Renal cortical epithelial cell (primary cell): Measurements from ENCODE around the gene TXNIP. TPM values are rescaled to one million over a fixed set of nuclear protein-coding genes. Genes with fewer than 3 reads are reported as not detected.

ENCODE experiments used
- DNase-seq: peaks from one replicate; pipeline ENCODE4 v3.0.0-alpha.2; 2011; ENCODE audit warnings: low read depth
- total RNA-seq: library from RNA; depleted of rRNA; stranded (reverse); fragments of >200 nt; gene quantifications from 2 replicates; pipeline ENCODE4 v1.2.3, GENCODE V29; 2014

TXNIP gene
- total RNA-seq, 1 donor from 2014 or later, result 1,145 TPM

DNA sequence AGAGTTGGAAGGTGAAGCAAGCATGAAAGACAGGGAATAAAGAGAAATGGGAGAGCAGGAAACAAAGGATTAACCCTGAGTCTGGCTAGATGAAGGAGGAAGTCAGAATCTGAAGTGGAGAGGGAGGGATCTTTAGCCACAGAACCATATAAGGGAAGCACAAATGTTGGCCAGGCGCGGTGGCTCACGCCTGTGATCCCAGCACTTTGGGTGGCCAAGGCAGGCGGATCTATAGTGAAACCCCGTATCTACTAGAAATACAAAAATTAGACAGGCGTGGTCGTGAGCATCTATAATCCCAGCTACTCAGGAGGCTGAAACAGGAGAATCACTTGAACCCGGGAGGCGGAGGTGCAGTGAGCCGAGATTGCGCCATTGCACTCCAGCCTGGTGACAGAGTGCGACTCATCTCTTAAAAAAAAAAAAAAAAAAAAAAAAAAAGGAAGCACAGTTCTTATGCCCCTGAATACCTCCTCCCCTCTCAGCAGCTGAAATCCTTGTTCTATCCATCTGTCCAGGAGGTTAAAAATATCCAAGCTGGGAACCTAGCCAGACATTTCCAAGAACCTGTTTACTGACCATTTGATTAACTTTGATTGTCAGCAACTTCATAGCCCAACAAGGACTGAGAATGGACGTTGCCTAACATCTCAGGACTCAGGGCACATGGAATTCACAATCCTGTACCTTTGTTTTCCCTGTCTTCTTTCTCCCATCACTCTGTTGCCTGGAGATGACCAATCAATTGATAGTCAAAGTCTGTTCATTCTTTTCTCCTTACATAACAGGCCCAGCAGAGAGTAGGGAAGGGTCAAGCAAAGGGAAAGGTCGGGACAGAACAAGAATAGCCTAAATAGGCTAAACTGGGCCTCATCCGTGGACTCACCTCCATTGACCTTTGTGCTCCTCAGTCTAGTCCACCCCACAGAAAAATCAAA lies 10.6 kb downstream of the TXNIP start:
- DNase-seq, result peak; percentile 97

DNA sequence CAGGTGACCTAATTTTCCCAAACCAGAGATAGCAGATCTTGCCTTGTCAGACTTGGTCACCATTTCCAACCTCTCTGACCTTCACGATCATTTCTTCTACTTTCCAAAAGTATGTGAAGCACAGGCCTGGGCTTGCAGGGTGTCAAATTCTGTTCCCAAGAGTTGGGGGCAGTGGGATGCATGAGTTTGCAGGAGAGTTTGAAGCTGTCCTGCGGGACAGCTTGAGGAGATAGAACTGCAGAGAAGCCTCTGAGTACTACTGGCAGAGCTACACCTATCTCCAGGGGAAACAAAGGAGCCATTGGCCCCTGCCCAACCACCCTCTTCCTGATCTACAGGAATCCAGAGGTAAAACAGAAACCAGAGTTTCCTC lies 11.3 kb downstream of the TXNIP start:
- DNase-seq, result no peak

DNA sequence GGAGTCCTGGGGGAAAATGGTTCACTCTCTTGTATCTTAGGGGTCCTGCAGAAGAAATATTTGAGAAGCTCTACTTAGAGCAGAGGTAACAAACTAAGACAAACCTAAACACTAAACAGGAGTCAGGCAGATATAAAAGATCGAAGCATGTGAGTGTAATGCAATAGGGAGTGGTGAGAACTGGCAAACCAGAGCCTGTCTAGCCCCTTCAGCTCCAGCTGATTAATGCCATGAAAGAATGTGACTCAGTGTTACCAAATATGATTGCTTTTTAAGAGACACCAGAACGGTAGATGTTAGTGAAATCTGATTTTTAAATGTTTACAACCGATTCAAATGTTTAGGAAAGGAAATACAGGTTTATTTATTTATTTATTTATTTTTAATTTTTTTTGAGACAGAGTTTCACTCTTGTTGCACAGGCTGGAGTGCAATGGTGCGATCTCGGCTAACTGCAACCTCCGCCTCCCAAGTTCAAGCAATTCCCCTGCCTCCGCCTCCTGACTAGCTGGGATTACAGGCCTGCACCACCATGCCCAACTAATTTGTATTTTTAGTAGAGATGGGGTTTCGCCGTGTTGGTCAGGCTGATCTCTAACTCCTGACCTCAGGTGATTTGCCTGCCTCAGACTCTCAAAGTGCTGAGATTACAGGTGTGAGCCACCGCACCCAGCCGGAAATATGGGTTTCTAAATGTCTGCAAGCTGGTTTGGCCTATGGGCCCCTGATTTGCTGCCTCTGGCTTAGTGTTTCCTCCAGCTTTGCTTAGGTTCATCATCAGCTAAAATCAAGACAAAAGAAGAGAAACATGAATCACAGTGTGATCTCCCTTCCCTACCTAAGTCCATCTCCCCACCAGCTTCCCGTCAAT lies 12.2 kb downstream of the TXNIP start:
- DNase-seq, result no peak

DNA sequence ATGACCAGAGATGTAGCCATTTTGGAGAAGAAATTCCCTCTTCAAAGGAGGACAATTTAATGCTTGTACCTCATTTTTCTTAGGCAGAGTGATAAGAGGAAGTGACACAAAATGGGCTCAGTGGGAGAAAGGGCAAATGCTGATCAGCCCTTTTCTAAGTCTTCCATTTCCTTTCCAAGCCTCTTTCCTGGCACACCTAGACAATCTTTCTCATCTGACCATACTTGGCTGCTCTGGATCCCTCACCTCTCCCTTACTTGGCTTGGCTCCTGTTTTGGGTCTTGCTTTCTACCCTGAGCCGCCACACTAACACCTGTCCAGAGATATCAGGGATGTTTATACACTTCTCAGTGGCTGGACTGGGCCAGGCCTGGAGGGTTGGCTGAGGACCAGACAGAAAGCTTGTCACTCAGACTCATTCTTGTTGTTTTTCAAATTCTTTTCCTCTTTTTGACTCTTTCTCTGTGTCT lies 13.1 kb downstream of the TXNIP start:
- DNase-seq, result no peak

DNA sequence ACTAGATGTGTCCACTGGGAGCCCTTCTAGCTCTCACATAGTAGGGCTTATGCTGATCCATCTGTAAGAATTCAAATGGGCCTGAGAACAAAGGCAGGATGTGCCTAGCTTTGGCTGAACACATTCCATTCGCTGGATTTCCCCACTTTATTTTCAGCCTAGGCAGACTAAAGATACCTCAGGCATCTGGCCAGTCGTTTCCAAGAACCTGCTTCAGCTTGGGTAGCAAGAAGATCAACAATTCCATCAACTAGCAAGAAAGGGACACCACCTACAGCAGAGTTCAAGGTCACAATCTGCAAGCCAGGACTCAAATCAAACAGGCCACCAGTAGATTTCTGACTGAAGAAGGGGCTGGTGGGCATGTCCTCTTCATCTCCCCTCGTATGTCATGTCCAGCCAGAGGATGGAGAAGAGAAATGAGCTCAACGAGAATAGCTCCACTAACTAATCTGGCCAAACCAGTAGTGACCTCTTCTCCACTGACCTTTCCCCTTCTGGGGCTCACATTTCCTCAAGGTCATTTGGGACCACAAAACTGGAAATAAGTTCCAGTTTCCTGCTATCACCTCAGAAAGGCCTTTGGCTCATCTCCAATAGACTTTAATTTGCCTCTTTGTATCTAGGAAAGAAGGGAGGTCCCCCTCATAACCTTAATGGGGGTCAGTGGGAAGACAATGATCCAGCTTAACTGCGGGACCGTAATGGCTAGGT lies 14.2 kb downstream of the TXNIP start:
- no peak for DNase-seq

DNA sequence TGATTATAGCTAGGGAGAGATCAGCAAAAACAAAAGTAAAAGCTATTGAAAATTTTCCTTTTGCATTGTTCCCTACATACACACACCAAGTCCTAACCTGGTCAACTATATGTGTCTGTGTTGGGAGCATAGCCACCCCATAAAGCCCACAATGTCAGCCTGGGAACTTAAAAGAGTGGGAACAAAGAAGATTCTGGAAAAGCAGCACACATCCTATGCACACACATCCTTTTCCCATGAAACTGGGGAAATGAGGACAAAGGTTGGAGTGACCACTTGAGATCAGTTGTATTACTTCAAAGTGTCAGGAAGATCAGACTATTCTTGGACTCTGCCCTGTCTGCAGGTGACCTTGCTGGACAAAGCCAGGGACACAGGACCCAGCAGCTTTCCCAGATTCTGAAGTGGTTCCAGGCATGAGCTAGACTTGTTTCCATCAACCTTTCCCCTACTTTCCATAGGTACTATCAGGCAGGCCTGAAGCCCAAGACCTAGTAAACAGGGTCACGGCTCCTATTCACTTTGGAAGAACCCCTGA lies 15.9 kb downstream of the TXNIP start:
- DNase-seq, result no peak

DNA sequence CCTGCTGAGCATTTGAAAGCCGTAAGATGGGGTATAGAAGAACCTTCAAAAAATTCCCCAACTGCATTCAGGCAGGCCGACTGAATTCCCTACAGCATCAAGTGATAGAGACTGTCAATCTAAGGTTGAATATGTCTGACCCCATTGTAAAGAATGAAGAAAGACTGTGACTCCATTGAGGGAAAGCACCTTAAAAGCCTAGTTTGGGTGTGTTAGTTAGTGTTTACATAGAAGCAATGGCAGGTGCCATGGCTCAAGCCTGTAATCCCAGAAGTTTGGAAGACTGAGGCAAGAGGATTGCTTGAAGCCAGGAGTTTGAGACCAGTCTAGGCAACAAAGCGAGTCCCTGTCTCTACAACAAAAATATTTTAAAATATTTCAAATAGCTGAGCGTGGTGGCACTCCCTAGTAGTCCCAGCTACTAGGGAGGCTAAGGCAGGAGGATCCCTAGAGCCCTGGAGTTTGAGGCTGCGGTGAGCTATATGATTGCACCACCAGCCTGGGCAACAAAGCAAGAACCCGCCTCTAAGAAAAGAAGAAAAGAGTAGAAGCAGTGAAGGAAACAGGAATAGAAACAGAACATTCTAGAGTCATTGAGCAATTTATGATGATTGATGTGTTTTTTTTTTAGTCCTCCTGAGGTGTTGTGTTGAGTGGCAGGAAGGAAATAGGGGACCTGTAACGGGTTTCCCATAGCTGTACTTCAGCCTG lies 16.5 kb downstream of the TXNIP start:
- DNase-seq, result no peak

DNA sequence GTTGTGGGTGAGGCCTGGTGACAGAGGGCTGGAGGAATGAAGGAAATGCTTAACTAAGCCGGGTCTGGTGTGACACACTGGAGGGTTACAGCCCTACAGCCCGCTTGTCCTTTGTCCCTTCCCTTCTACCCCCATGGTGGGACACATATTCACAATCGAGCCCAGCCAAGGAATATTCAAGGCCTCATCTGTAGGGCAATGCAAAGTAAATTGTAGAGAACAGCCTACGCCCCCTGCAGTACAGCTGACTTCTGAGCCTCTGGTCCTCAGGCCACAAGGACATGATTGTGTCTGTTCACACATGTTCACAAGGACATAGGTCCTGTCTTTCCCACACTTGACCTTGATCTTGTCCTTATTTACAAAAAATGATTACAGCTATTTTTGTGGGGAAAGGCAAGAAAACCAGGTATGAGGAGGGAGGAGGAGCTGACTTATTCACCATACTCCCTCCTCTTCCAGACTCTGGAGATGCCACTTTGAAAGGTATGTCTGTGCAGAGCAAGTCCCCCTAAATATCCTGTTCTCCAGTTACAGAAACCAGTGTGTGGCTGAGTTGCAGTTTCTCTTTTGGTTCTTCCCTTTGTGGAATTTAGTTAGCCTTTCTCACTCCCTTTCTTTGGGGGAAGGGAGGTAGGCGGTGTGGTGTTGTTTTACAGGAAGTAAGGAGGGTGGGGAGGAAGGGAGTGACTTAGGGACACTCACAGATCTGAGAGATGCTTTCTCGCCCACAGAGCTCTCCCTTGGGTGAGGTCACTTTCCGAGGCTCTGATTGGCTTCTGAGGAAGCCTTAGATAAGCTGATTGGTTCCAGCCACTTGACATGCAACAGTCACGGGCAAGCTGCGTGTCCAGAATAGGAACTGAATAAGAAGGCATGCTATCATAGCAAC lies 17.3 kb downstream of the TXNIP start:
- peak; percentile 99 for DNase-seq

DNA sequence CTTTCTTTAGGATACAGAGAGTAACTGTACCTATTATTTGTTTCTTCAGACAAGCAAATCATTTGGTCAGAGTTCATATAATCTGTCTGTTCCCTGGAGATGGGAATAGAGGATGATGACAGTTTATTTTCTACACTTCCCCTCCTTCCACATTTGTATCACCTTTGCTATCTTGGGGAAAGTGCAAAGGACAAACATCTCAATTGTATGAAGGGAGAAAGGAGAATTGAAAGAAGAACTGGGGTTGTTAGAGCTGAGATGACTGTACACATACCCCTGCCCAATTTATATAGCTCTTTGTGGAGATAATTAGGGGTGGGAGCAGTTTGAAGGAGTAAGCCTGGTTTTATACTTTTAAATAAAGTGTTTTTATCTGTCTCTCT lies 17.9 kb downstream of the TXNIP start:
- DNase-seq, result no peak

DNA sequence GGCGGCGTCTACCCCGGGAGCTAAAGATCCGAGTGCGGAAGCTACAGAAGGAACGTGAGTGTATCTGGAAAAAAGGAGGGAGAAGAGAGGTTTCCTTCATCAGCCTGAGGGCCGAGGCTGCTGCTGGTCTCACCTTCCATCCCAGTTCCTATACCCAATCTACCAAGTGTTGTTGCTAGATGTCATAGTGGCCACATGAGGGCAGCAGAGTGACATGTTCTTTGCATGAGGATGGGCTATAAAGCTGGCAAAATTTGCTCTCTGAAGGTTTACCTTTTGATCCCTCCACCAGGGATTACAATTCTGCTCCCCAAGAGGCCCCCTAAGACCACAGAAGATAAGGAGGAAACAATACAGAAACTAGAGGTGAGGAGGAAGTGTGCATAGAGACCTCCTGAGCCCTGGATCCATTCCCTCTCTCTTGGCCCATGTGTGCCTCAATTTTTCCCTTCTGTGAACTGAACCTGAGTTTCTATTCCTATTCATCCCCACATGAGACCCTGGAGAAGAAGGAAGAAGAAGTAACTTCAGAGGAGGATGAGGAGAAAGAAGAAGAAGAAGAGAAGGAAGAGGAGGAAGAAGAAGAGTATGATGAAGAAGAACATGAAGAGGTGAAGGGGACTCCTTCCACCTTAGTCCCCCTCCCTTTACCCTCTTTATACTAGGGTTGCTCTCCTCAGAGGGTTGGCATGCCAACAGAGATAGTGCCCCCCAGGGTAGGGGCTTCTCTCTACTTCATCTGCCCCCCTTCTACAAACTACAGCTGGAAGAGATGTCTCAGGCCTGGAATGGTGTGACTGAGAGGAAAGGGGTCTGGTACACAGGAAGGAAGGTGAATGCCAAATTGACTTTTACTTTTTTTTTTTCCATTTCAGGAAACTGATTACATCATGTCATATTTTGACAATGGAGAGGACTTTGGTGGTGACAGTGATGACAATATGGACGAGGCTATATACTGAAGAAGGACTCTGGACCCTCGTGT lies 18.6 kb downstream of the TXNIP start:
- DNase-seq, result peak; percentile 76

DNA sequence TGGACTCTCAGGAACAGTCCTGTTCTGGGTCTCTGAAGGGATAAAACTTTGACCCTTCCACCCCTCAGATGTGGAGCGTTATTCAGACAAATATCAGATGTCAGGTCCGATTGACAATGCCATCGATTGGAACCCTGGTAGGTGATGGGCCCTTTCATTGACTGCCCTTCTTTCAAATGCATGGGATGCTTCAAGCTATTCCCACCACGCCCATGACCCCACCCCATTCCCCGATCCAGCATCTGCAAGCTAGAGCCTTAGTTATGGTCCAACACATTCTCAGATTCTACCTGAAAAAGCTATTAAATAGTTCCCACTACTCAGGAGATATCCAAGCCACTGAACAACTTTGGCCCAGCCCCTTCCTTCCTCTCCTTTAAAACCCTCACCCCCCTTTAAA lies 19.4 kb downstream of the TXNIP start:
- no peak for DNase-seq

DNA sequence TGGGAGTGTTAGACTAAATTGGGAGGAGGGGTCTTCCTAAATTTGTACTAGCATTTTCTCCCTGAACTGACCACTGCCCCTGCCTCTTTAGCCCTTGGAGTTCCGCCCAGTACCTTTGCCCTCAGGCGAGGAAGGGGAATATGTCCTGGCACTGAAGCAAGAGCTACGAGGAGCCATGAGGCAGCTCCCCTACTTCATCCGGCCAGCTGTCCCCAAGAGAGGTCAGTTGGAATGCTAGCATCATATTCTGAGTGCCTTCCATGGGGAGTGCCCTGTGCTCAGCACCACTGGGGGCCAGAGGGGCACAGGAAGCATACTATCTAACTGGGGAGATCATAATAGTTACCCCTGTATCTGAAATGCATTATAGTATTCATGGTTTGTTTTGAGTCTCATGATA lies 21.2 kb downstream of the TXNIP start:
- DNase-seq, result no peak

DNA sequence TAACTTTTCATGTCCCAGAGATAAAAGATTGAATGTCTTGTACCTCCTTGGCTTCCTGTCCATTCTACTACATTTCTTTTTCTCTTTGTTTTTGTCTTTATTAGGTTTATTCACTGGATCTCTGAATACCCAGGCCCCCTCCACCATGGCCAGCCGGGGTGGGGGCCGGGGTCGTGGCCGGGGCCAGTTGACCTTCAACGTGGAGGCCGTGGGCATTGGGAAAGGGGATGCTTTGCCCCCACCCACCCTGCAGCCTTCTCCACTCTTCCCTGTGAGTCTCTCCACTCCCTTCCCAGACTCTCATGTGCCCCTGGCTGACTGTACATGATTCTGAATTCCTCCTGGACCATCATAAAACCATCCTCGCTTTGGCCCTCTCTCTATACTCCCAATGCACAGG lies 21.7 kb downstream of the TXNIP start:
- DNase-seq, result no peak

DNA sequence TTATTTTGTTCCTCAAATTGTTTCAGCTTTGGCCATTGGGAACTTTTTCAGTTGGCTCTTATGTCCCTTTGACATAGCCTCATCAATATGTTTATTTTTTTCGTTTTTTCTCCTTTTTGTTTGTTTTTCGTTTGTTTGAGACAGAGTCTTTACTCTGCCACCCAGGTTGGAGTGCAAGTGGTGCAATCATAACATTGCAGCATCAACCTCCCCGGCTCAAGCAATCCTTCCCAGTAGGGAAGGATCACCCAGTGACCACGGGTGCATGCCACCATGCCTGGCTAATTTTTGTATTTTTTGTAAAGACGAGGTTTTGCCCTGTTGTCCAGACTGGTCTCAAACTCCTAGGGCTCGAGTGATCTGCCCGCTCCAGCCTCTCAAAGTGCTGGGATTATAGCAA lies 23.8 kb downstream of the TXNIP start:
- no peak for DNase-seq

DNA sequence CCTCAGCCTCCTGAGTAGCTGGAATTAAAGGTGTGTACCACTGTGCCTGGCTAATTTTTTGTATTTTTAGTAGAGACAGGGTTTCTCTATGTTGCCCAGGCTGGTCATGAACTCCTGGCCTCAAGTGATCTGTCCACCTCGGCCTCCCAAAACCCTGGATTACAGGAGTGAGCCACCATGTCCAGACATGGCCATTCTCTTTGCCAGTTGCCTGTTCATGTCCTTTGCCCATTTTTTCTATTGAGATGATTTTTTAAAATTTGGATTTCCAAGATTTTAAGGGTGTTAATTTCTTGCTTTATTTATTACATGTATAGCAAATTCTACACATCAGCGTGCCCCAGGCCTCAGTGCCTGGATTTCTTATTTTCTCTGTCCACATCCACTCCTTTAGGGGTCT lies 29.1 kb downstream of the TXNIP start:
- DNase-seq, result no peak

DNA sequence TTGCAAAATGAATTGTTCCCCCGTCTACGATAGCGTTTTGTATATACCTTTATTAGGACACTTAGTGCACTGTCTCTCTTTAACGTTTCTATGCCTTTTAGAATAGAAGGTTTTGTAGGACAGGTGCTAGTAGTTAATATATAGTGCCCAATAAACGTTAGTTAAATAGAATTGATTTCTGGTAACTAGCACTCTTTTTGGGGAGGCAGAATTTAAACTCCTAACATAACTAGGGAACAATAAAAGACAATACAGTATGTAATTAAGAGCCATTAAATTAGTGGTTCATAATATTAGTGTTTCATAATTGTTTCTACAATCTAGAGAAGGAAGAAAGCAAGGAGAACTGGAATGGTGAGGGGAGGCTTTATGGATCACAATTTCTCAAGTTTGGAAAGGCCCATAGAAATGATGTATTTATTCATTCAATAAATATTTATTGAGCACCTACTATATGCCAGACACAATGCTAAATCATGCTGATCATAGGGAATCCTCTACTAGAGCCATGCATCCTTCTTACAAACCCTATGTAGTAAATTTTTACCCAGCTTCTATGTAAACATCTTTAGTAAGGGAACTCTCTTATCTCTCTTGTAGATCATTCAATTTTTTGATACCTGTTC lies 31.1 kb downstream of the TXNIP start:
- DNase-seq, result no peak

DNA sequence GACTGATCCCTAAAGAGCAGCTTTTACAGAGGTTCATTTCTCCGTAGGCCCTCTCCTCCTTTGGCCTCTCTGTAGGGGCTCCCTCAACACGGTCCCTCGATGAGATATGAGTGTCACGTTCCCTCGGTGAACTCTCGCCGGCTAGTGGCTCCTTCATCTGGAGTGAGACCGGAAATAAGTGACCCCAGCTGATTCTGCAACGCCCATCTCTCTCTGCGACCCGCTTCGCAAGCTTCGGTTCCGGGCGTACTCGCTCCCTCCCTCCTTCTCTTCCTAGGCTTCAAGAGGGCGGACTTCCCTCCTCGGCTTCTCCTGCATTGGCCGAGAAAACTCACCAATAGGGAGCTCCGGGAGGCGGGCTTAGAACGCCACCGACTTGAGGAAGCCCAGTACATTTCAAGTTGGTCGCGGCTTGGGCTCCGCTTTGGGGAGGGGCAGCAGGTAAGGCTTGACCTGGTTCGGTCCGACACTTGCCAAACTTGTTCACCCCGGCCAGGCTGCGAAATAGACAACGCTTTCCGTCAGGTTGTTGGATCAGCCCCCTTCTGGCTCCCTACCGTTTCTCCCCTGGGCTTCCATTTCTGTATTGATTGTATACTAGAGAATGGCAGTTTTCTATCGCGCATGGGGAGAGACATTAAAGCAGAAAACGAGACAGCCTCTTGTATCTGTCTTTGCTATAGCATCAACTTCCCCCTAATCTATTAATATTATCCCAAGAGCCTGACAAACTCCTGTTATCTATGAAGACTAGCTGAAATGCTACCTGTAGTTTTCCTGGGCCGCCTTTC lies 31.9 kb downstream of the TXNIP start, which contains the start of the genes ANKRD34A and POLR3GL:
Gene ANKRD34A, minus strand, starts transcription at position 248 of the 791 bp plus-strand sequence. CDS start 2,816 bp downstream, outside the sequence.
Gene POLR3GL, plus strand, starts transcription at position 363 of the 791 bp plus-strand sequence. CDS start 10,176 bp downstream, outside the sequence.
- DNase-seq, result peak; percentile 94
